HG03558 (cell line): Measurements from ENCODE around the gene CRTC1.
"Not testable (repeated sequence)": the region's sequence is repeated elsewhere in the genome, so short reads cannot be mapped to it uniquely, and the experiment has no call there.

Experiments
- ATAC-seq: cut with Tn5 transposase; IDR thresholded peaks from one replicate; pipeline ENCODE4 v1.9.1; 2021; ENCODE audit warnings: moderate number of reproducible peaks; ENCODE audit not compliant: unreplicated experiment; ENCODE audit errors: extremely low read depth

CRTC1 gene

DNA sequence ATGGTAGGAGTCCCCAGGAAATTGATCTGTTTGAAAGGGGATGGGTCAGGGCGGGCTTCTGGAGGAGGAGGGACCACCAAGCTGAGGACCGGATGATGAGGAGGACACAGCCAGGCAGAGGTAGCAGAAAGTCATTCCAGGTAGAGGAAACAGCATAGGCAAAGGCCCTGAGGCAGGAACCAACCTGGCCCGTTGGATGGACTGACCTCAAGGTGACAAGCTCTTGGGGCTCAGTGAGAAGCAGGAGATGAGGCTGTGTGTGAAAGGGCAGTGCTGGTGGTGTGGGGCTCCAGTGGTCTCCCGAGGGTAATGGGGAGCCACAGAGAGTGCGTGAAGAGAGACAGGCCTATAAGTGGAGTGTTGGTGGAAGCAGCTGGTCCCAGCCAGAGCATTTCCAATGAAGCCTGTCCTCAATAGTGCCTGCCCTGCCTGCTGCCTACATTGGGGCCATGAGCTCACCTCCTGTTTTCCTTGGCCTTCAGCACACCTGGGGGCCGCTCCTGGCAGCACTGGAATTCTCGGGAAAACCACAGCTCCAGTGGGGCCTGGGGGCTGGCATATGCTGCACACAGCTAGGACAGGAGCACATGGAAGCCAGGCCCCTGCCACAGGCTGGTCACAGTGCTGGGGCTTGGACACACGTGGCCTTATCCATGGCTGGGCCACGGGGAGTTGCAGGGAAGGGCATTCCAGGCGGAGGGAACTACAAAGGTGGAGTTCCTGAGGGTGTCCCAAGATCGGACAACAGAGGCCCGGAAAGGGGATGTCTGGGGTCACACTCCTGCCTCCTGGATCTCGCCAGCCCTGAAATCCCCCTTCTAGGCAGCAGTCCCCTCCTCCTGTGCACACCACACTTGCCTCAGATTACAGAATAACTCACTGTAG is 109.9 kb downstream of the CRTC1 start:
- no peak for ATAC-seq

- ATAC-seq, result no peak
Observed at GRCh38 chr19:18794029-18794313, 110.5 kb downstream of the CRTC1 start.

- ATAC-seq, result no peak
Observed at GRCh38 chr19:18794692-18795091, 111.2 kb downstream of the CRTC1 start.

- no peak for ATAC-seq
Observed at GRCh38 chr19:18795540-18795939, 112.1 kb downstream of the CRTC1 start.

- no peak for ATAC-seq
Observed at GRCh38 chr19:18796239-18796638, 112.8 kb downstream of the CRTC1 start.

DNA sequence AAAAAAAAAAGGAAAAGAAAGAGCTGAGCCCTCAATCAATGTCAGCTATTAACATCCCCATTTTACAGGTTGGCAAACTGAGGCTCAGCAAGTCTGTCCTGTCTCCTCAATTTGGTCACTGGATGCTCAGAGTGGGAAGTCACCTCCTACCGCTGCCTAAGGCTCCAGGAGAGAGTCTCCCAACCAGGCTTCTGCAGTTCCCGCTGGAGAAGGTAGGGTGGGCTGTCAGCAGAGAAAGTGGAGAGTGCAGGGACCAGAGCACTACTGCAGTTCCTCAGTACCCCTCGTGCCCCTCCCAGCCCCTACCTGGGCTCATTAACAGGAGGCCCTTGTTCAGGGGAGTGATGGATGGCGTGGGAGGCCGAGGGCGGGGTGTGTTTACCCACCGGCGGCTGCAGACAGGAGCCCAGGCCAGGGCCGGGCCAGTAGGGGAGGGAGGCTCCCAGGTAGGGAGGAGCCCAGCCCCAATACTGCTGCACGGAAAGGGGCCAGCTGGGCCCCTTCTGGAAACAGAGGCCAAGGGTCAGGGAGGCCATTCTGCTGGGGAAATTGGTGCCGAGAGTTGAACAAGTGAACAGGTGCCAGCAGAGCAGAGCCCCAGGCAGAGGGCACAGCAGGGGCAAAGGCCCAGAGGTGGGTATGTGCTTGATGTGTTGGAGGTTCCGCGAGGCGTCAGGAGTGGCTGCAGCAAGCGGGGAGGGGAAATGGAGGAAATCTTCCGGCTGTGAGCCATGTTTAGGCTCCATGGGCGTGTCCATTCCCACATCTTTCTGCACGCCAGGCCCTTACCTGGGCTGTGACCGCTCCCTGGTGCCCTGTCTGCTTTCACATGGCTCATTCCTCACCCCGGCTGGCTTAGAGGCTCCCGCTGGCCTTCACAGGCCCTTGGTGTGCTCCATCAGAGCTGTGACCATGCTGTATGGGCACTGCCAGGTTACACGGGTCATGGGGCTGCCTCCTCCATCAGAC is 115.2 kb downstream of the CRTC1 start:
- ATAC-seq, result no peak

DNA sequence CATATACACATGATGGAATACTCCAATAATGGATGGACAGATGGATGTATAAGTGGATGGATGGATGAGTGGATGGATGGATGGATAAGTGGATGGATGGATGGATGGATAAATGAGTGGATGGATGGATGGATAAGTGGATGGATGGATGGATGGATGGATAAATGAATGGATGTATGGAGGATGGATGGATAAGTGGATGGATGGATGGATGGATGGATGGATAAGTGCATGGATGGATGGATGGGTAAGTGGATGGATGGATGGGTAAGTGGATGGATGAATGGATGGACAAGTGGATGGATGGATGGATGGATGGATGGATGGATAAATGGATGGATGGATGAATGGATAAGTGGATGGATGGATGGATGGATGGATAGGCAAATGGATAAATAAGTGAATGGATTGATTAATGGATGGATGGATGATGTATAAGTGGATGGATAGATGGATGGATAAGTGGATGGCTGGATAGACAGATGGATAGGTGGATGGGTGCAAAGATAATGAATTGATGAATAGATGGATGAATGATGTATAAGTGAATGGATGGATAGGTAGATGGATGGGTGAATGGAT is 116.0 kb downstream of the CRTC1 start:
- no peak for ATAC-seq

- ATAC-seq, result no peak
Observed at GRCh38 chr19:18800079-18800478, 116.6 kb downstream of the CRTC1 start.

DNA sequence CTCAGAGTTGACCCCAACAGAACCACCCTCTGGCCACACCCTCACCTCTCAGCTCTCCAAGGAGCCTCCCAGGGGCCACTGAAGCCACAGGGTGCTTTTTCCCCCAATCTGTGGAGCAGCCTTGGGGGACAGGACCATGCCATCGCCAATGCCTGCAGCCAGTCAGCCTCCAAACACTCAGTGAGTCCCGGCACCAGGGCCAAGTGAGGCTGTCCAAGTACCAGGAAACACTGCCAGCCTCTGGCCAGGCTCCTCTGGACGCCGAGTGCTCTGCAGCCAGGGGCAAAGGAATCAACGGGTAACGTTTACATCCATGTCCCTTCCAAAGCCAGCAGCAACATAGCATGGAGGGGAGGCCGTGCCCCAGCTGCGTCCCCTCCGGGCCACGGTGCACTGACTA is 117.2 kb downstream of the CRTC1 start:
- no peak for ATAC-seq

GRCh38 chr19:18802354-18802753 is 118.9 kb downstream of the CRTC1 start:
- ATAC-seq, result no peak

DNA sequence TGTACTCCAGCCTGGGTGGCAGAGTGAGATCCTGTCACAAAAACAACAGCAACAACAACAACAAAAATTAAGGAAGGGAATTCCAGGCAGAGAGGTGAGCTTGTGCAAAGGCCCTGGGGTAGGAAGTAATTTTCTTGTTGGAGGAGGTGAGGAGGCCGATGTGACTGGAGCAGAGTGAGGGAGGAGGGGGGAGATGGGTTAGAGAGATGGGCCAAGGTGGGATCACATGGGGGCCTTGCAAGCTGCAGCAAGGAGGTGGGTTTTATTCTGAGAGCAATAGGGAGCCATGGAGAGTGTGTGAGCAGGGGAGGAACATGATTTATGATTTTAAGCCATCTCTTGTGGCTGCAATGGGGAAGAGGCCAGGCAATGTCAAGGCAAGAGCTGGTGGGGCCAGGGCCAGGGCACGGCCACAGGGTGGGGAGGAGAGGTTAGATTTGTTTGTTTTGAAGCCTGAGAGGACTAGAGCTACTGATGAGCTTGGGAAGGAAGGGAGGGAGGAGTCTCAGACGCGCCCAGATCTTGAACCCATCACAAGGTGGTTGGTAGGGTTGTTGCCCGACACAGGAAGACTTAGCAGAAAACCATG is 120.2 kb downstream of the CRTC1 start:
- no peak for ATAC-seq

DNA sequence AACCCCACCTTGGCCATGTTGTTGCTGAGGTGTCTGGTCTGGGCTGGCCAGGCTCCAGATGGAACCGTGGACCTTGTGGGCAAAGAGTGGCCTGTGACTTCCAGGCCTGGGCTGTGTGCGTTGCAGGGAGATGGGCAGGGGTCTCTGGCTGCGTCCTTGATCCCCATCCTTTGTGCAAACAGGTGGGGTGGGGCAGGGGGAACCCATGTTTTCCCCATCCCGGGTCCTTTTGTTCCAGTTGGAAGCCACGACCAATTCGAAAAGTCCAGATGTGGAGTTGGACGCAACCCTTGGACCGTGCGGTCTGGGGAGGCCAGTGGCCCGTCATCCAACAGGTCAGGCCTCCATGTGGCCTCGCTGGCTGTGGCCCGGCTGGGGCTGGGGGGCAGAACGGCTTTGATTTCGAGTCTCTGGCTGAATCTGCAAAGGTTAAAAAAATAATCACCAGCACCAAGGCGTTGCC is 120.7 kb downstream of the CRTC1 start:
- no peak for ATAC-seq

DNA sequence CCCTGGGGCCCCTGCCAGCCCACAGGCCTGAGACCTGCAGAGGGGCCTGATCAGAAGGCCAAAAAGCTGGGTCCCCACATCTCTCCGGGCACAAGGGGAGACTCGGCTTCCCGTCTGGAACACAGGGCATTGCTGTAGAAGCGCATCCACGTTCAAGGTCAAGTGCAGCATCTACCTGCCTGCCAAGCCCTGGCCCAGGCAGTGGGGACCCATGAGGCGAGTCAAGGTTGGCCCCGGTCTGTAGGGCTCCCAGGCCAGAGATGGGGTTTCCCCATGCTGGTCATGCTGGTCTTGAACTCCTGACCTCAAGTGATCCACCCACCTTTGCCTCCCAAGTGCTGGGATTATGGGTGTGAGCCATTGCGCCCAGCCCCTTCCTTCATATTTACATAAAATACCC is 121.2 kb downstream of the CRTC1 start:
- ATAC-seq, result no peak

DNA sequence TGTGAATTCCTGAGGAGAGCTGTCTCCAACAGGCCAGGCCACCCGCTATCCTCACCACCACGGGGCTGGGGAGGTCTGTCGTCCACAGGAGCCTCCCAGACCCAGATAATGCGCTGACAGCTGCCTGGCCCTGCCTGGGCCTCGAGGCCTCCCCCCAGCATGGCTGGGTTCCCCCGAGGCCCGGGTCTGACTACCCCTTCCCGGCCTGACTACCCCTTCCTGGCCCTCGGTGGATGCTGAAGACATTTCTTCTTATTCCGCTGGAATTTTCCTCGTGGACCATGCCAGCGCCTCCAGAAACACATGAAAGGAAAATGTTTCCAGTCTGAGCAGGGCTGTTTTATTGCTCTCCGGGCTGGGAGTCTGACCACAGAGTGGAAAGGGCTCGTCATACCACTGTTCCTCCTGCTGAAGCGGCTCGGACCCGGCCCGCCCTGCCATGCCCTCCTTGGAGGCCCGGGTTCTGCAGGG is 124.4 kb downstream of the CRTC1 start:
- no peak for ATAC-seq

DNA sequence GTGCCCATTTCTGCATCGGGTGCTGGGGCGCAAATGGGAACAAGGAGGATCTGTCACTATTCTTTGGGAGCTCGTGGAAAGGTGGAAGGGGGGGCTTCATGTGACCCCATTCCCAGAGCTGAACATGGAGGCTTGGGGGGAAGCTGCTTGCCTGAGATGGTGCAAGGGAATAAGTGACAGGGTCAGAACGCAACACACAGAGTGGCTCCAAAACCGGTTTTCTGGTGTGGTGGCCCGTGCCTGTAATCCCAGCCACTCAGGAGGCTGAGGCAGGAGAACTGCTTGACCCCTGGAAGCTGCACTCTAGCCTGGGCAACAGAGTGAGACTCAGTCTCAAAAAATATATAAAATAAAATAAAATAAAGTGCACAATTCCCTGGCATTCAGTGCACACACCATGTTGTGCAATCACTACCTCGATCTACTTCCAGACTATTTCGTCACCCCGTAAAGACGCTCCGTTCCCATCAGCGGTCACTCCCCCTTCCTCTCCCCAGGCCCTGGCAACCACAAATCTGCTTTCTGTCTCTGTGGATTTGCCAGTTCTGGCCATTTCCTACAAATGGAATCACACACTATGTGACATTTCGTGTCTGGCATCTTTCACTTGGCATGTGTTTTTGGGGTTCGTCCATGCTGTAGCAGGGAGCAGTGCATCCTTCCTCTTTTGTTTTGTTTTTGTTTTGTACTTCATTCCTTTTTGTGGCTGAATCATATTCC is 125.8 kb downstream of the CRTC1 start:
- no peak for ATAC-seq

DNA sequence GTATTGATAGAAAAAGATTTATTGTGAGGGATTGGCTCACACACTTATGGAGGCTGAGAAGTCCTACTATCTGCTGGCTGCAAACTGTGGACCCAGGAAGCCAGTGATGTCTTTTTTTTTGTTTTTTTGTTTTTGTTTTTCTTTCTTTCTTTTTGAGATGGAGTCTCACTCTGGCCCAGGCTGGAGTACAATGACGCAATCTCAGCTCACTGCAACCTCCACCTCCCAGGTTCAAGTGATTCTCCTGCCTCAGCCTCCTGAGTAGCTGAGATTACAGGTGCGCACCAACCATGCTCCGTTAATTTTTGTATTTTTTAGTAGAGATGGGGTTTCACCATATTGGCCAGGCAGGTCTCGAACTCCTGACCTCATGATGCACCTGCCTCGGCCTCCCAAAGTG is 128.2 kb downstream of the CRTC1 start:
- not testable (repeated sequence) for ATAC-seq

DNA sequence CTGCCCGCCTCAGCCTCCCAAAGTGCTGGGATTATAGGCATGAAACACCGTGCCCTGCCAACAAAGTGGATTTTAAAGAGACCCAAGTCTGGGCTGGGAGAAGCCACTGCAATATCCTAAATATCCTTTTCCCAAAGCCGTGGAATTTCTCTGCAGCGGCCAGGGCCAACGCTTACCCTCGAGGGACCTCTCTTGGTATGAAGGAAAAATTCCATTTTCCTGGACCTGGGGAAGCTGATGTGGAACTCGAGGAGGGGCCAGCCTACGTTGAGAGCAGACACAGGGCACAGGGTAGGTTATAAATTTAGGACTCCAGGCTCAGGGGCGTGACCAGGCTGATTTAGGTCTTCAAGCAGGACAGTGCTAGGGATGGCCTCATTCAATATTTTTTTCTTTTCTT is 130.6 kb downstream of the CRTC1 start:
- no peak for ATAC-seq

DNA sequence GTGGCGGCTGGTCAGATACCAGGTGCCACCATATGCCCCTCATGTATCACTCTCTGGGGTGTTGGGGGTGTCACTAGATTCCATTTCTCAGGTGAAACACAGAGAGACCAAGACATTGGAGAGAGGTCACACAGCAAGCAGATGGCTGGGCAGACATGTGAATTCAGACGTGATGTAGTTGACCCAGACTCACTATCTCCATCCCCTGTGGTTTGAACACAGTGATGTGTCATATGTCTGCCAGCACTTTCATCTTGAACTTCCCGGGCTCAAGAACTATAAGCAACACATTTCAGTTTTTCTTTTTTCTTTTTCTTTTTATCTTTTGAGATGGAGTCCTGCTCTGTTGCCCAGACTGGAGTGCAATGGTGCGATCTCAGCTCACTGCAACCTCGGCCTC is 132.2 kb downstream of the CRTC1 start:
- ATAC-seq, result no peak

- ATAC-seq, result not testable (repeated sequence)
Observed at GRCh38 chr19:18816645-18817044, 133.2 kb downstream of the CRTC1 start.

DNA sequence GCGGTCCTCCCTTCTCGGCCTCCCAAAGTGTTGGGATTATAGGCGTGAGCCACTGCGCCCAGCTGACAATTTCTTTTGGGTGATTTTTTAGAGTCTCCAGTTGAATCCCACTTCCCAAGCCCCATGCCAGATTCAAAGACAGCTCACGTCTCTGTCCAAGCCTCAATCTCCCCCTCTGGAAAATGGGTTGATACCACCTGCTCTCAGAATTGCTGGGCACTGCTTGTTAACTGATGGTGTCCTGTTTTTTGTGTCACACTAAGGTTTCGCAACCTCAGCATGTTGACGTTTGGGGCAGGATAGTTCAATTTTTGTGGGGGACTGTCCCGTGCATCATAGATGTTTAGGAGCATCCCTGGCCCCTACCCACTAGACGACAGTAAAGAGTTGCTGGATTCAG is 134.1 kb downstream of the CRTC1 start:
- no peak for ATAC-seq
